Measurements from ENCODE around the gene CEMIP.

DNA sequence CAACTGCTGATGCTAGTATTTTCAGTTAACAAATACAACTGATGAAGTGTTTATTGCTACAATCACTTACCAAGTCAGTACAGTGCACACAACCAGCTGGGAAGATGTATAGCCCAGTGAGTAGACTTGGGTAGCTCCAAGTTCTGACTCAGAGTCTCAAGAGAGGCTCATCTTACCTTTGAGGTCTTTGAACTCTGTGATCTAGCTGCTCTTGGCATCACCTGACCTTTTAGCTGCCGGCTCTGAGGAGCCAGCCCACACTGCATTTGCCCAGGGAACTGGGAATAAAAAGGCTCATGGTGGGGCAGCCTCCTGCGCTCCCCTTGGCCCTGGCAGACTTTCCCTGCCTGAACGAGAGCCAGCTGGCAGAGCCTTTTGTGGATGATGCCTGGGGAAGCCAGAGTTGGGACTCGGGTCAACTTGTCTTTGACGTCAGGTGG is 82.6 kb downstream of the CEMIP start:
- no peak for TF ChIP-seq POLR2AphosphoS5 (IDR thresholded peaks at IDR 0.05)
- TF ChIP-seq, protein P1, sequence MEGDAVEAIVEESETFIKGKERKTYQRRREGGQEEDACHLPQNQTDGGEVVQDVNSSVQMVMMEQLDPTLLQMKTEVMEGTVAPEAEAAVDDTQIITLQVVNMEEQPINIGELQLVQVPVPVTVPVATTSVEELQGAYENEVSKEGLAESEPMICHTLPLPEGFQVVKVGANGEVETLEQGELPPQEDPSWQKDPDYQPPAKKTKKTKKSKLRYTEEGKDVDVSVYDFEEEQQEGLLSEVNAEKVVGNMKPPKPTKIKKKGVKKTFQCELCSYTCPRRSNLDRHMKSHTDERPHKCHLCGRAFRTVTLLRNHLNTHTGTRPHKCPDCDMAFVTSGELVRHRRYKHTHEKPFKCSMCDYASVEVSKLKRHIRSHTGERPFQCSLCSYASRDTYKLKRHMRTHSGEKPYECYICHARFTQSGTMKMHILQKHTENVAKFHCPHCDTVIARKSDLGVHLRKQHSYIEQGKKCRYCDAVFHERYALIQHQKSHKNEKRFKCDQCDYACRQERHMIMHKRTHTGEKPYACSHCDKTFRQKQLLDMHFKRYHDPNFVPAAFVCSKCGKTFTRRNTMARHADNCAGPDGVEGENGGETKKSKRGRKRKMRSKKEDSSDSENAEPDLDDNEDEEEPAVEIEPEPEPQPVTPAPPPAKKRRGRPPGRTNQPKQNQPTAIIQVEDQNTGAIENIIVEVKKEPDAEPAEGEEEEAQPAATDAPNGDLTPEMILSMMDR (IDR thresholded peaks at IDR 0.05), result no peak
- no peak for TF ChIP-seq EP300 (IDR thresholded peaks at IDR 0.05)
- TF ChIP-seq POLR2A (IDR thresholded peaks at IDR 0.05), result no peak
